ENCODE results near the gene YBX2. TPM values are rescaled to one million over a fixed set of nuclear protein-coding genes. Genes with fewer than 3 reads are reported as not detected.

The YBX2 gene
- total and polyA plus RNA-seq, 2 donors (not counting 3 experiments of a cell fraction or from before 2014, with no cell fraction given) = 0.15 to 0.31 TPM

GRCh38 chr17:7308625-7309433, 14.4 kb upstream of the YBX2 start:
- ChIA-PET CTCF (interaction anchor here (0.9 kb wide), 1 partner anchor 21 kb away, joined by 3 read pairs; the partner anchor contains the start of gene NEURL4), POLR2A (interaction anchor here (0.7 to 0.9 kb wide), 2 partner anchors 21 to 396 kb away, joined by 3 read pairs; partner anchors contain the start of gene EFNB3)
- FAIRE-seq (peak; percentile 81), DNase-seq (ENCODE audit: low read depth, low spot score) (peak; percentile 81)
- intact Hi-C loops (cut with micrococcal nuclease) (loop anchor here (1.0 kb wide), 2 partner anchors 70 to 126 kb away; partner anchors contain the start of genes PHF23 and TMEM102), dilution Hi-C loops (cut with MboI; ENCODE audit: extremely low pct_ligation_motif_present, low sequenced_read_pairs) (no loop called here)
- Histone ChIP-seq H3K4me2 (ENCODE audit: insufficient read depth, low read length) (peak overlapping the region; percentile 80), H3K27me3 (ENCODE audit: control insufficient read depth in 2 of 2, insufficient read depth in 2 of 2, low read length in 2 of 2) (no peaks in the 10 kb centered on the region), H3K36me3 (ENCODE audit: control insufficient read depth in 2 of 2, extremely low read depth in 1 of 2, insufficient read depth in 2 of 2, low read length in 2 of 2) (peaks cover 31 to 35% of the 10 kb centered on the region in 2 experiments), H3K9ac (replicated peaks; ENCODE audit: extremely low read depth, insufficient read depth, low read length) (peak overlapping the region; percentile 97), H3K9me1 (replicated peaks; ENCODE audit: control insufficient read depth, extremely low read depth, insufficient read depth, low read length) (no peaks in the 10 kb centered on the region), H3K9me3 (replicated peaks; ENCODE audit: control insufficient read depth, insufficient read depth, low read length) (no peaks in the 10 kb centered on the region), H3K79me2 (ENCODE audit: control insufficient read depth, insufficient read depth, low read length) (peaks cover 45% of the 10 kb centered on the region), H3K27ac (ENCODE audit: insufficient read depth, low read depth, low read length) (peak overlapping the region; percentile 83), H3K4me1 (ENCODE audit: control insufficient read depth, extremely low read depth, insufficient read depth, low read length) (peaks cover 19% of the 10 kb centered on the region), H4K20me1 (replicated peaks; ENCODE audit: control insufficient read depth, extremely low read depth, insufficient read depth, low read length) (peaks cover 4% of the 10 kb centered on the region), H3K4me3 (replicated peaks in 1 of 3; ENCODE audit: insufficient read depth in 1 of 3, low read depth in 1 of 3, low read length in 3 of 3) (peak overlapping the region; percentile 71 to 93 (median 87)), H2AFZ (ENCODE audit: low read depth, low read length) (no peak overlapping the region)
- no peak for TF ChIP-seq GATA2 (IDR thresholded peaks at IDR 0.05; ENCODE audit: insufficient read depth, insufficient read length, low read depth, low read length)
- TF ChIP-seq, protein P1, sequence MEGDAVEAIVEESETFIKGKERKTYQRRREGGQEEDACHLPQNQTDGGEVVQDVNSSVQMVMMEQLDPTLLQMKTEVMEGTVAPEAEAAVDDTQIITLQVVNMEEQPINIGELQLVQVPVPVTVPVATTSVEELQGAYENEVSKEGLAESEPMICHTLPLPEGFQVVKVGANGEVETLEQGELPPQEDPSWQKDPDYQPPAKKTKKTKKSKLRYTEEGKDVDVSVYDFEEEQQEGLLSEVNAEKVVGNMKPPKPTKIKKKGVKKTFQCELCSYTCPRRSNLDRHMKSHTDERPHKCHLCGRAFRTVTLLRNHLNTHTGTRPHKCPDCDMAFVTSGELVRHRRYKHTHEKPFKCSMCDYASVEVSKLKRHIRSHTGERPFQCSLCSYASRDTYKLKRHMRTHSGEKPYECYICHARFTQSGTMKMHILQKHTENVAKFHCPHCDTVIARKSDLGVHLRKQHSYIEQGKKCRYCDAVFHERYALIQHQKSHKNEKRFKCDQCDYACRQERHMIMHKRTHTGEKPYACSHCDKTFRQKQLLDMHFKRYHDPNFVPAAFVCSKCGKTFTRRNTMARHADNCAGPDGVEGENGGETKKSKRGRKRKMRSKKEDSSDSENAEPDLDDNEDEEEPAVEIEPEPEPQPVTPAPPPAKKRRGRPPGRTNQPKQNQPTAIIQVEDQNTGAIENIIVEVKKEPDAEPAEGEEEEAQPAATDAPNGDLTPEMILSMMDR (IDR thresholded peaks at IDR 0.05; ENCODE audit: extremely low read depth in 1 of 2, insufficient read depth in 1 of 2, low read depth in 1 of 2, low read length in 2 of 2) = no peak
- TF ChIP-seq POLR2AphosphoS5 (IDR thresholded peaks at IDR 0.05; ENCODE audit: insufficient read depth, low read depth, low read length) = no peak
- no peak for TF ChIP-seq MYC (IDR thresholded peaks at IDR 0.05; ENCODE audit: low read depth, low read length)
- no peak for TF ChIP-seq MAX (IDR thresholded peaks at IDR 0.05; ENCODE audit: insufficient read depth, insufficient read length)
- TF ChIP-seq JUN (IDR thresholded peaks at IDR 0.05; ENCODE audit: borderline replicate concordance, insufficient read depth, insufficient read length, low read depth) = no peak
- TF ChIP-seq POLR2A (IDR thresholded peaks at IDR 0.05; ENCODE audit: low read depth, low read length) = peak; percentile 68
- TF ChIP-seq FOS (IDR thresholded peaks at IDR 0.05; ENCODE audit: borderline replicate concordance, insufficient read depth, low read length) = no peak
- TSS peak; percentile 75 for BruUV-seq (replicated peaks)

Data from endothelial cell of umbilical vein (primary cell).